GM10266 (cell line): ENCODE results near the gene CAPRIN1.
"Not testable (repeated sequence)": the region's sequence is repeated elsewhere in the genome, so short reads cannot be mapped to it uniquely, and the experiment has no call there.

Source experiments
- DNase-seq: peaks from one replicate; pipeline ENCODE4 v3.0.0; 2012; ENCODE audit errors: extremely low spot score
- CTCF ChIP-seq: IDR thresholded peaks from 2 replicates; pipeline ENCODE4 v1.5.1; 2012; ENCODE audit warnings: mild to moderate bottlenecking, low read depth; ENCODE audit not compliant: control insufficient read depth, insufficient read depth; ENCODE audit errors: missing control alignments

CAPRIN1 gene

GRCh38 chr11:34074391-34074790, 22.9 kb downstream of the CAPRIN1 start:
- no peak for TF ChIP-seq CTCF
- DNase-seq: no peak

- DNase-seq: no peak
- no peak for TF ChIP-seq CTCF
Measured at GRCh38 chr11:34075178-34075820, 23.8 kb downstream of the CAPRIN1 start.

- TF ChIP-seq CTCF: no peak
- no peak for DNase-seq
Measured at GRCh38 chr11:34080609-34081008, 29.1 kb downstream of the CAPRIN1 start.

- no peak for DNase-seq
- TF ChIP-seq CTCF: no peak
Measured at GRCh38 chr11:34084637-34085036, 33.1 kb downstream of the CAPRIN1 start.

- no peak for DNase-seq
- TF ChIP-seq CTCF: no peak
Measured at GRCh38 chr11:34086554-34087283, 35.2 kb downstream of the CAPRIN1 start.

- DNase-seq: no peak
- TF ChIP-seq CTCF: no peak
Measured at GRCh38 chr11:34091825-34092224, 40.3 kb downstream of the CAPRIN1 start.

GRCh38 chr11:34094900-34095299, 43.4 kb downstream of the CAPRIN1 start:
- not testable (repeated sequence) for DNase-seq

- DNase-seq: no peak
- TF ChIP-seq CTCF: no peak
Measured at GRCh38 chr11:34098813-34099212, 47.3 kb downstream of the CAPRIN1 start.
